ENCODE measurements around the gene OR2T12.
"Not testable (repeated sequence)": the region's sequence is repeated elsewhere in the genome, so short reads cannot be mapped to it uniquely, and the experiment has no call there.

Gene OR2T12

DNA sequence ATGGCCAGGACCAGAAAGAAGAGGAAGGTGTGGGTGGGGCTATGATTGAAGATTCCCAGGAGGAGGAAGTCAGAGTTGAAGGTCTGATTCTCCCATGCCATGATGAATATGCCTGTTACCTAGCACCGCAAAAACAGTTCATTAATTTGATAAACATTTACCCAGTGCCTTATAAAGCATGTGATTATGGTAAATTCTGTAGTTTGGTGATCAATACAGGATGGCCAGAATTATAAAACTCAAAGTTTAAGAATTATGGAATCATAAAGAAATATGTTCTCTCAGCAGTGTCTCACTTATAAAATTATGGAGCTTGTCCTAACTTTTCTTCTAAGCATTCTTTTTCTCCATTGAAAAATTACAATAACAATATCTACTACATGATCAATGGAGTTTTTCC, 21.2 kb upstream of the OR2T12 start, which contains the start of gene OR2M7:
OR2M7 (minus strand) TSS at position 101 of the 400 bp plus-strand sequence; CDS start at position 101, 0 bp downstream.
- Histone ChIP-seq H3K9me3 (ENCODE audit: low read length) (no peaks in the 10 kb centered on the region), H3K4me2 (ENCODE audit: low read length) (no peak within 1 kb of the TSS), H3K4me3 (ENCODE audit: low read depth, low read length, poor library complexity, severe bottlenecking) (no peak within 1 kb of the TSS), H3K36me3 (ENCODE audit: insufficient read depth, low read length) (no peaks in the 10 kb centered on the region), H3K4me1 (ENCODE audit: insufficient read depth, low read length, severe bottlenecking) (no peaks in the 10 kb centered on the region), H3K79me2 (ENCODE audit: insufficient read depth, low read length) (no peaks in the 10 kb centered on the region), H3F3A (ENCODE audit: insufficient read depth, low read length) (no peaks in the 10 kb centered on the region), H3K27me3 (ENCODE audit: insufficient read depth, low read length) (no peaks in the 10 kb centered on the region), H4K20me1 (ENCODE audit: insufficient read depth, low read length) (no peaks in the 10 kb centered on the region), H2AFZ (ENCODE audit: low read length) (no peak within 1 kb of the TSS), H3K9ac (ENCODE audit: low read length) (no peak within 1 kb of the TSS), H3K9me2 (ENCODE audit: low read depth, low read length) (no peaks in the 10 kb centered on the region), H3K27ac (ENCODE audit: low read depth, low read length, poor library complexity, severe bottlenecking) (no peak within 1 kb of the TSS)
- TF ChIP-seq, protein P1, sequence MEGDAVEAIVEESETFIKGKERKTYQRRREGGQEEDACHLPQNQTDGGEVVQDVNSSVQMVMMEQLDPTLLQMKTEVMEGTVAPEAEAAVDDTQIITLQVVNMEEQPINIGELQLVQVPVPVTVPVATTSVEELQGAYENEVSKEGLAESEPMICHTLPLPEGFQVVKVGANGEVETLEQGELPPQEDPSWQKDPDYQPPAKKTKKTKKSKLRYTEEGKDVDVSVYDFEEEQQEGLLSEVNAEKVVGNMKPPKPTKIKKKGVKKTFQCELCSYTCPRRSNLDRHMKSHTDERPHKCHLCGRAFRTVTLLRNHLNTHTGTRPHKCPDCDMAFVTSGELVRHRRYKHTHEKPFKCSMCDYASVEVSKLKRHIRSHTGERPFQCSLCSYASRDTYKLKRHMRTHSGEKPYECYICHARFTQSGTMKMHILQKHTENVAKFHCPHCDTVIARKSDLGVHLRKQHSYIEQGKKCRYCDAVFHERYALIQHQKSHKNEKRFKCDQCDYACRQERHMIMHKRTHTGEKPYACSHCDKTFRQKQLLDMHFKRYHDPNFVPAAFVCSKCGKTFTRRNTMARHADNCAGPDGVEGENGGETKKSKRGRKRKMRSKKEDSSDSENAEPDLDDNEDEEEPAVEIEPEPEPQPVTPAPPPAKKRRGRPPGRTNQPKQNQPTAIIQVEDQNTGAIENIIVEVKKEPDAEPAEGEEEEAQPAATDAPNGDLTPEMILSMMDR (IDR thresholded peaks at IDR 0.05; ENCODE audit: low read length): no peak
- TF ChIP-seq EZH2 (IDR thresholded peaks at IDR 0.05; ENCODE audit: borderline replicate concordance, low read length): no peak

DNA sequence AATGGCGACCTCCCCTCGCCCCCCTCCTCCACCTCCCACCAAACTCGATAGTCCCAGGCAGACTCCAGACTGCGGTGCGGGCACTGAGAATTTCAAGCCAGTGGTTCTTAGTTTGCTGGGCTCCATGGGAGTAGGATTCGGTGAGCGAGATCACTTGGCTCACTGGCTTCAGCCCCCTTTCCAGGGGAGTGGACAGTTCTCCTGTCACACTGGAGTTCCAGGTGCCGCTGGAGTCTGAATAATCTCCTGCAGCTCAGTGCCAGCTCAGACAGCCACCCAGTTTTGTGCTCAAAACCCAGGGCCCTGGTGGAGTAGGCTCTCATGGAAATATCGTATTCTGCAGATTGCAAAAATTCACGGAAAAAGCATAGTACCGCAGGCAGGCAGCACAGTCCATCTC, 13.6 kb upstream of the OR2T12 start:
- Histone ChIP-seq H3K9me3 (ENCODE audit: low read length) (no peaks in the 10 kb centered on the region), H3K9ac (ENCODE audit: low read length) (no peak overlapping the region), H2AFZ (ENCODE audit: low read length) (no peak overlapping the region), H3K4me2 (ENCODE audit: low read length) (no peak overlapping the region), H3F3A (ENCODE audit: insufficient read depth, low read length) (no peaks in the 10 kb centered on the region), H3K4me3 (ENCODE audit: low read depth, low read length, poor library complexity, severe bottlenecking) (no peak overlapping the region), H3K27ac (ENCODE audit: low read depth, low read length, poor library complexity, severe bottlenecking) (no peak overlapping the region), H3K36me3 (ENCODE audit: insufficient read depth, low read length) (no peaks in the 10 kb centered on the region), H3K9me2 (ENCODE audit: low read depth, low read length) (no peaks in the 10 kb centered on the region), H4K20me1 (ENCODE audit: insufficient read depth, low read length) (no peaks in the 10 kb centered on the region), H3K79me2 (ENCODE audit: insufficient read depth, low read length) (no peaks in the 10 kb centered on the region), H3K27me3 (ENCODE audit: insufficient read depth, low read length) (no peaks in the 10 kb centered on the region), H3K4me1 (ENCODE audit: insufficient read depth, low read length, severe bottlenecking) (no peaks in the 10 kb centered on the region)
- TF ChIP-seq EZH2 (IDR thresholded peaks at IDR 0.05; ENCODE audit: borderline replicate concordance, low read length): no peak
- TF ChIP-seq, protein P1 (IDR thresholded peaks at IDR 0.05; ENCODE audit: low read length): no peak

DNA sequence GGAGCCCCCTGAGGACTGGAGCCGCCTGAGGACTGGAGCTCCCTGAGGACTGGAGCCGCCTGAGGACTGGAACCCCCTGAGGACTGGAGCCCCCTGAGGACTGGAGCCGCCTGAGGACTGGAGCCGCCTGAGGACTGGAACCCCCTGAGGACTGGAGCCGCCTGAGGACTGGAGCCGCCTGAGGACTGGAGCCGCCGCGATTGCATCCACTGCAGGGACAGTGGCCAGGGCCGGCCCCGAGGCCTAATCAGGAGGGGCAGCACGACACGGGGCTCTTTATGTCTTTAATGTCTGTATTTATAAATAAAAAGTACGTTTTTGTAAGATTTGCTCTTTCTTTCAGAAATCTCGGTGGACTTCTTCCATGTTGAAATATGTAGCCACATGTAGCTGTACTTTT, 3.5 kb upstream of the OR2T12 start:
- H3K27ac ChIP-seq (ENCODE audit: low read depth, low read length, poor library complexity, severe bottlenecking); H4K20me1 ChIP-seq (ENCODE audit: insufficient read depth, low read length); H3K4me1 ChIP-seq (ENCODE audit: insufficient read depth, low read length, severe bottlenecking); H2AFZ ChIP-seq (ENCODE audit: low read length); H3K36me3 ChIP-seq (ENCODE audit: insufficient read depth, low read length); H3K27me3 ChIP-seq (ENCODE audit: insufficient read depth, low read length); H3F3A ChIP-seq (ENCODE audit: insufficient read depth, low read length); H3K9ac ChIP-seq (ENCODE audit: low read length); H3K9me2 ChIP-seq (ENCODE audit: low read depth, low read length); H3K9me3 ChIP-seq (ENCODE audit: low read length); H3K79me2 ChIP-seq (ENCODE audit: insufficient read depth, low read length); H3K4me3 ChIP-seq (ENCODE audit: low read depth, low read length, poor library complexity, severe bottlenecking); H3K4me2 ChIP-seq (ENCODE audit: low read length): not testable (repeated sequence)

DNA sequence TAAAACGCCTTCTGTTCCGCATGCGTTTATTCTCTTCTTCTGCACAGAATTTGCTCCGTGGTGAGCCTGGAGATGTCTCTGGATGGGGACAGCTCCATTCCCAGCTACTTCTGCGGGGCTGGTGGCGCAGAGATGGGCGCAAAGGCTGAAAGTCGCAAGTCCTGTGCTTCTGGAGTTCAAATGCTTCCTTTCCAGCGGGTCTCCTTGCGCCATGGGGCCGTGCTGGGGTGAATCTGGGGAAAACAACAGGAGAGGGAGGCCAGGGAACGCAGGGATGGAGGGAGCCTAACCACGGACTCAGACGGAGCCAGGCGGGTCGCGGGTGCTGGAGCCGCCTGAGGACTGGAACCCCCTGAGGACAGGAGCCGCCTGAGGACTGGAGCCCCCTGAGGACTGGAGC, 2.9 kb upstream of the OR2T12 start:
- Histone ChIP-seq H3K4me3 (ENCODE audit: low read depth, low read length, poor library complexity, severe bottlenecking) (no peak overlapping the region), H3K27me3 (ENCODE audit: insufficient read depth, low read length) (no peaks in the 10 kb centered on the region), H3K27ac (ENCODE audit: low read depth, low read length, poor library complexity, severe bottlenecking) (no peak overlapping the region), H3K36me3 (ENCODE audit: insufficient read depth, low read length) (no peaks in the 10 kb centered on the region), H3K79me2 (ENCODE audit: insufficient read depth, low read length) (no peaks in the 10 kb centered on the region), H3K9me2 (ENCODE audit: low read depth, low read length) (no peaks in the 10 kb centered on the region), H3K4me1 (ENCODE audit: insufficient read depth, low read length, severe bottlenecking) (no peaks in the 10 kb centered on the region), H3K9me3 (ENCODE audit: low read length) (no peaks in the 10 kb centered on the region), H3F3A (ENCODE audit: insufficient read depth, low read length) (no peaks in the 10 kb centered on the region), H3K4me2 (ENCODE audit: low read length) (no peak overlapping the region), H4K20me1 (ENCODE audit: insufficient read depth, low read length) (no peaks in the 10 kb centered on the region), H2AFZ (ENCODE audit: low read length) (no peak overlapping the region), H3K9ac (ENCODE audit: low read length) (no peak overlapping the region)
- TF ChIP-seq EZH2 (IDR thresholded peaks at IDR 0.05; ENCODE audit: borderline replicate concordance, low read length): no peak
- TF ChIP-seq, protein P1 (IDR thresholded peaks at IDR 0.05; ENCODE audit: low read length): no peak

DNA sequence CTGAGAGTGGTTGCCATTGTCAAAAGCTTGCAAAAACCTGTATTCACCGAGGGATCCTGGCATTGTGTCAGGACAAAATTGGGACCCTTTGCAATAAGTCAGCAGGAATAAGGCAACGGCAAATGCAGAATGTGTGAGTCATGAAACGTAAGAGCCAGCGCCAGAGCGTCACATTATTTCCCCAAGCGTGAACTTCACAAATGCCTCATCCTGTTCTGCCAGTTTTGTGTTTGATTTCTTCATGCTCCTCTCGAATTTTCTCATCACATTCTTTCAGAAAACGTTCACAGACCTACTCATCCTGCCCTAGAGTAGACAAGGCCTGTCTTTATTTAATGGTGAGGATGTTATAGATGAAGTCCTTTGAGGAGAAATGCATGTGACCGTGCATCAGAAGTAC, 2.4 kb upstream of the OR2T12 start:
- not testable (repeated sequence) for H3K9me3 ChIP-seq (ENCODE audit: low read length); H3K4me1 ChIP-seq (ENCODE audit: insufficient read depth, low read length, severe bottlenecking); H3K27me3 ChIP-seq (ENCODE audit: insufficient read depth, low read length); H3K36me3 ChIP-seq (ENCODE audit: insufficient read depth, low read length); H3K4me3 ChIP-seq (ENCODE audit: low read depth, low read length, poor library complexity, severe bottlenecking); H3K27ac ChIP-seq (ENCODE audit: low read depth, low read length, poor library complexity, severe bottlenecking); H3K4me2 ChIP-seq (ENCODE audit: low read length); H3K9me2 ChIP-seq (ENCODE audit: low read depth, low read length); H3K79me2 ChIP-seq (ENCODE audit: insufficient read depth, low read length); H2AFZ ChIP-seq (ENCODE audit: low read length); H4K20me1 ChIP-seq (ENCODE audit: insufficient read depth, low read length); H3K9ac ChIP-seq (ENCODE audit: low read length); H3F3A ChIP-seq (ENCODE audit: insufficient read depth, low read length)

Measured in OCI-LY1 (cell line).